Ishikawa (cell line): Measurements from ENCODE around the gene PCBP3.

ENCODE experiments used
- CEBPB ChIP-seq: IDR thresholded peaks from 2 replicates; pipeline ENCODE4 v1.6.1; 2012
- CREB1 ChIP-seq: IDR thresholded peaks from 2 replicates; pipeline ENCODE4 v1.6.1; 2012; ENCODE audit warnings: low read depth
- EGR1 ChIP-seq: IDR thresholded peaks from 2 replicates; pipeline ENCODE4 v1.6.1; 2012
- EP300 ChIP-seq: IDR thresholded peaks from 2 replicates; pipeline ENCODE4 v1.6.1; 2012; ENCODE audit warnings: borderline replicate concordance
- FOXM1 ChIP-seq: IDR thresholded peaks from 2 replicates; pipeline ENCODE4 v1.6.1; 2012; ENCODE audit warnings: low read depth, borderline replicate concordance
- RAD21 ChIP-seq: IDR thresholded peaks from 2 replicates; pipeline ENCODE4 v1.6.1; 2012; ENCODE audit warnings: low read depth
- TAF1 ChIP-seq: IDR thresholded peaks from 2 replicates; pipeline ENCODE4 v1.6.1; 2012; ENCODE audit warnings: low read depth, mild to moderate bottlenecking
- YY1 ChIP-seq: IDR thresholded peaks from 2 replicates; pipeline ENCODE4 v1.6.1; 2012; ENCODE audit warnings: low read depth
- ZBTB7A ChIP-seq: IDR thresholded peaks from 2 replicates; pipeline ENCODE4 v1.6.1; 2012; ENCODE audit warnings: low read depth
- TF ChIP-seq, protein P1 (sequence below): IDR thresholded peaks from 2 replicates; pipeline ENCODE4 v1.6.1; 2012
- TF ChIP-seq, protein P2 (sequence below): IDR thresholded peaks from 2 replicates; pipeline ENCODE4 v1.6.1; 2012
- TF ChIP-seq, protein P3 (sequence below): IDR thresholded peaks from 2 replicates; pipeline ENCODE4 v1.6.1; 2012; ENCODE audit warnings: low read depth, mild to moderate bottlenecking

GRCh38 chr21:45873418-45873817 is 229.9 kb downstream of the PCBP3 start:
- TF ChIP-seq, protein P1, sequence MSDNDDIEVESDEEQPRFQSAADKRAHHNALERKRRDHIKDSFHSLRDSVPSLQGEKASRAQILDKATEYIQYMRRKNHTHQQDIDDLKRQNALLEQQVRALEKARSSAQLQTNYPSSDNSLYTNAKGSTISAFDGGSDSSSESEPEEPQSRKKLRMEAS: no peak
- TF ChIP-seq ZBTB7A (no peak), EP300 (no peak), CEBPB (no peak), CREB1 (no peak), YY1 (no peak), TAF1 (no peak), EGR1 (no peak), RAD21 (no peak), FOXM1 (no peak)
- TF ChIP-seq, protein P2, sequence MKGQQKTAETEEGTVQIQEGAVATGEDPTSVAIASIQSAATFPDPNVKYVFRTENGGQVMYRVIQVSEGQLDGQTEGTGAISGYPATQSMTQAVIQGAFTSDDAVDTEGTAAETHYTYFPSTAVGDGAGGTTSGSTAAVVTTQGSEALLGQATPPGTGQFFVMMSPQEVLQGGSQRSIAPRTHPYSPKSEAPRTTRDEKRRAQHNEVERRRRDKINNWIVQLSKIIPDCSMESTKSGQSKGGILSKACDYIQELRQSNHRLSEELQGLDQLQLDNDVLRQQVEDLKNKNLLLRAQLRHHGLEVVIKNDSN: no peak
- TF ChIP-seq, protein P3, sequence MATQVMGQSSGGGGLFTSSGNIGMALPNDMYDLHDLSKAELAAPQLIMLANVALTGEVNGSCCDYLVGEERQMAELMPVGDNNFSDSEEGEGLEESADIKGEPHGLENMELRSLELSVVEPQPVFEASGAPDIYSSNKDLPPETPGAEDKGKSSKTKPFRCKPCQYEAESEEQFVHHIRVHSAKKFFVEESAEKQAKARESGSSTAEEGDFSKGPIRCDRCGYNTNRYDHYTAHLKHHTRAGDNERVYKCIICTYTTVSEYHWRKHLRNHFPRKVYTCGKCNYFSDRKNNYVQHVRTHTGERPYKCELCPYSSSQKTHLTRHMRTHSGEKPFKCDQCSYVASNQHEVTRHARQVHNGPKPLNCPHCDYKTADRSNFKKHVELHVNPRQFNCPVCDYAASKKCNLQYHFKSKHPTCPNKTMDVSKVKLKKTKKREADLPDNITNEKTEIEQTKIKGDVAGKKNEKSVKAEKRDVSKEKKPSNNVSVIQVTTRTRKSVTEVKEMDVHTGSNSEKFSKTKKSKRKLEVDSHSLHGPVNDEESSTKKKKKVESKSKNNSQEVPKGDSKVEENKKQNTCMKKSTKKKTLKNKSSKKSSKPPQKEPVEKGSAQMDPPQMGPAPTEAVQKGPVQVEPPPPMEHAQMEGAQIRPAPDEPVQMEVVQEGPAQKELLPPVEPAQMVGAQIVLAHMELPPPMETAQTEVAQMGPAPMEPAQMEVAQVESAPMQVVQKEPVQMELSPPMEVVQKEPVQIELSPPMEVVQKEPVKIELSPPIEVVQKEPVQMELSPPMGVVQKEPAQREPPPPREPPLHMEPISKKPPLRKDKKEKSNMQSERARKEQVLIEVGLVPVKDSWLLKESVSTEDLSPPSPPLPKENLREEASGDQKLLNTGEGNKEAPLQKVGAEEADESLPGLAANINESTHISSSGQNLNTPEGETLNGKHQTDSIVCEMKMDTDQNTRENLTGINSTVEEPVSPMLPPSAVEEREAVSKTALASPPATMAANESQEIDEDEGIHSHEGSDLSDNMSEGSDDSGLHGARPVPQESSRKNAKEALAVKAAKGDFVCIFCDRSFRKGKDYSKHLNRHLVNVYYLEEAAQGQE: no peak
